KMS-11 (cell line): Measurements from ENCODE around the gene PRKCZ.

Experiments used
- H2AFZ ChIP-seq: fragments of 200-600 bp; sonication (generic); 2 replicates; pipeline ENCODE4 v1.6.1; 2016; ENCODE audit warnings: antibody characterized with exemption, mixed run types, low read depth
- H3K27ac ChIP-seq: fragments of 200-600 bp; sonication (generic); 2 replicates; pipeline ENCODE4 v1.6.1; 2016; ENCODE audit warnings: mild to moderate bottlenecking, mixed run types
- H3K27me3 ChIP-seq: fragments of 200-600 bp; sonication (generic); 2 replicates; pipeline ENCODE4 v1.6.1; 2017; ENCODE audit warnings: mild to moderate bottlenecking, low read depth, mixed run types, moderate library complexity; ENCODE audit not compliant: insufficient read depth
- H3K36me3 ChIP-seq: fragments of 200-600 bp; sonication (generic); 2 replicates; pipeline ENCODE4 v1.6.1; 2017; ENCODE audit warnings: mild to moderate bottlenecking, mixed run types; ENCODE audit not compliant: insufficient read depth
- H3K4me1 ChIP-seq: fragments of 200-600 bp; sonication (generic); 2 replicates; pipeline ENCODE4 v1.6.1; 2016; ENCODE audit warnings: mild to moderate bottlenecking, low read depth, mixed run types; ENCODE audit not compliant: poor library complexity, severe bottlenecking
- H3K4me2 ChIP-seq: fragments of 200-600 bp; sonication (generic); 2 replicates; pipeline ENCODE4 v1.7.0; 2016; ENCODE audit warnings: mild to moderate bottlenecking, mixed run types
- H3K4me3 ChIP-seq: fragments of 200-600 bp; sonication (generic); IDR thresholded peaks from 2 replicates; pipeline ENCODE4 v1.6.1; 2017; ENCODE audit warnings: low read depth, low read length, mixed read lengths; ENCODE audit not compliant: insufficient read depth
- H3K79me2 ChIP-seq: fragments of 200-600 bp; sonication (generic); 2 replicates; pipeline ENCODE4 v1.6.1; 2016; ENCODE audit warnings: low read depth, mixed run types; ENCODE audit not compliant: insufficient read depth
- H3K9ac ChIP-seq: fragments of 200-600 bp; sonication (generic); 2 replicates; pipeline ENCODE4 v1.6.1; 2016; ENCODE audit warnings: mild to moderate bottlenecking, mixed run types
- H4K20me1 ChIP-seq: fragments of 200-600 bp; sonication (generic); 2 replicates; pipeline ENCODE4 v1.6.1; 2016; ENCODE audit warnings: mild to moderate bottlenecking, mixed run types; ENCODE audit not compliant: insufficient read depth
- CTCF ChIP-seq: fragments of 200-600 bp; sonication (generic); conservative IDR thresholded peaks from 2 replicates; pipeline ENCODE4 v1.6.1; 2017; ENCODE audit warnings: low read depth, mild to moderate bottlenecking, antibody characterized with exemption, low read length, moderate library complexity, mixed read lengths

PRKCZ gene

GRCh38 chr1:2180297-2181245, 130.4 kb downstream of the PRKCZ start:
- H3K4me2 ChIP-seq = no peak overlapping the region
- no peaks in the 10 kb centered on the region for H3K4me1 ChIP-seq
- no peak overlapping the region for H3K4me3 ChIP-seq
- H3K9ac ChIP-seq = no peak overlapping the region
- H2AFZ ChIP-seq = no peak overlapping the region
- no peak for TF ChIP-seq CTCF
- H4K20me1 ChIP-seq = no peaks in the 10 kb centered on the region
- H3K79me2 ChIP-seq = no peaks in the 10 kb centered on the region
- peaks cover 64% of the 10 kb centered on the region for H3K27me3 ChIP-seq
- H3K27ac ChIP-seq = no peak overlapping the region
- H3K36me3 ChIP-seq = no peaks in the 10 kb centered on the region

- H3K27ac ChIP-seq = no peak overlapping the region
- no peaks in the 10 kb centered on the region for H3K36me3 ChIP-seq
These were observed 131.1 kb downstream of the PRKCZ start for GRCh38 chr1:2181271-2181670.

GRCh38 chr1:2181752-2182151, 131.5 kb downstream of the PRKCZ start:
- Histone ChIP-seq H2AFZ (no peak overlapping the region), H3K27me3 (peaks cover 65% of the 10 kb centered on the region), H3K36me3 (no peaks in the 10 kb centered on the region), H3K9ac (no peak overlapping the region), H3K4me1 (no peaks in the 10 kb centered on the region), H3K4me2 (no peak overlapping the region), H4K20me1 (no peaks in the 10 kb centered on the region), H3K79me2 (no peaks in the 10 kb centered on the region), H3K4me3 (no peak overlapping the region), H3K27ac (no peak overlapping the region)
- TF ChIP-seq CTCF = no peak

More at GRCh38 chr1:2181271-2181670, 131.1 kb downstream of the PRKCZ start:
- no peak for TF ChIP-seq CTCF
- H3K4me1 ChIP-seq = no peaks in the 10 kb centered on the region
- peaks cover 66% of the 10 kb centered on the region for H3K27me3 ChIP-seq
- H2AFZ ChIP-seq = no peak overlapping the region
- no peaks in the 10 kb centered on the region for H3K79me2 ChIP-seq
- no peak overlapping the region for H3K9ac ChIP-seq
- H3K4me2 ChIP-seq = no peak overlapping the region
- no peaks in the 10 kb centered on the region for H4K20me1 ChIP-seq
- no peak overlapping the region for H3K4me3 ChIP-seq

- H3K79me2 ChIP-seq = no peaks in the 10 kb centered on the region
- H3K36me3 ChIP-seq = no peaks in the 10 kb centered on the region
- H3K4me1 ChIP-seq = no peaks in the 10 kb centered on the region
- H3K27ac ChIP-seq = no peak overlapping the region
- no peak overlapping the region for H3K9ac ChIP-seq
- H4K20me1 ChIP-seq = no peaks in the 10 kb centered on the region
- no peak overlapping the region for H2AFZ ChIP-seq
- H3K4me3 ChIP-seq = no peak overlapping the region
- TF ChIP-seq CTCF = no peak
- H3K27me3 ChIP-seq = peaks cover 63% of the 10 kb centered on the region
- no peak overlapping the region for H3K4me2 ChIP-seq
These were observed 132.2 kb downstream of the PRKCZ start for GRCh38 chr1:2182376-2182775.
